NCI-H2196 (cell line): ENCODE data around the gene PPIL4.
A peak's percentile ranks its signal among the peaks of the same experiment; 100 is the strongest.
"Not testable (repeated sequence)": the region's sequence is repeated elsewhere in the genome, so short reads cannot be mapped to it uniquely, and the experiment has no call there.

Source experiments
- DNase-seq: peaks from one replicate; lab custom pipeline; 2025; ENCODE audit not compliant: unreplicated experiment; lab: John Stamatoyannopoulos, UW

Gene PPIL4

GRCh38 chr6:149534742-149535141 lies 11.1 kb downstream of the PPIL4 start:
- DNase-seq = no peak

DNA sequence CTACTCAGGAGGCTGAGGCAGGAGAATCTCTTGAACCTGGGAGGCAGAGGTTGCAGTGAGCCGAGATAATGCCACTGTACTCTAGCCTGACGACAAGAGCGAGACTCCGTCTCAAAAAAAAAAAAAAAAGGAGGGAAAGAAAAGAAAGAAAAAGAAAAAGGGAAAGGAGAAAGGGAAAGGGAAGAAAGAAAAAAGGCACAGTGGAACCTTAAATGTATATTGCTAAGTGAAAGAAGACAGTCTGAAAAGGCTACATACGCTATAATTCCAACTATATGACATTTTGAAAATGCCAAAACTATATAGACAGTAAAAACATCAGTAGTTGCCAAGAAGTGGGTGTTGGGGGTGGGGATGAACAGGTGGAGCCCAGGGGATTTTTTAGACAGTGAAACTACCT lies 16.2 kb downstream of the PPIL4 start:
- DNase-seq = no peak

- DNase-seq = no peak
Observed at GRCh38 chr6:149515494-149515893, 30.3 kb downstream of the PPIL4 start.

GRCh38 chr6:149513915-149514314 lies 31.9 kb downstream of the PPIL4 start:
- no peak for DNase-seq

DNA sequence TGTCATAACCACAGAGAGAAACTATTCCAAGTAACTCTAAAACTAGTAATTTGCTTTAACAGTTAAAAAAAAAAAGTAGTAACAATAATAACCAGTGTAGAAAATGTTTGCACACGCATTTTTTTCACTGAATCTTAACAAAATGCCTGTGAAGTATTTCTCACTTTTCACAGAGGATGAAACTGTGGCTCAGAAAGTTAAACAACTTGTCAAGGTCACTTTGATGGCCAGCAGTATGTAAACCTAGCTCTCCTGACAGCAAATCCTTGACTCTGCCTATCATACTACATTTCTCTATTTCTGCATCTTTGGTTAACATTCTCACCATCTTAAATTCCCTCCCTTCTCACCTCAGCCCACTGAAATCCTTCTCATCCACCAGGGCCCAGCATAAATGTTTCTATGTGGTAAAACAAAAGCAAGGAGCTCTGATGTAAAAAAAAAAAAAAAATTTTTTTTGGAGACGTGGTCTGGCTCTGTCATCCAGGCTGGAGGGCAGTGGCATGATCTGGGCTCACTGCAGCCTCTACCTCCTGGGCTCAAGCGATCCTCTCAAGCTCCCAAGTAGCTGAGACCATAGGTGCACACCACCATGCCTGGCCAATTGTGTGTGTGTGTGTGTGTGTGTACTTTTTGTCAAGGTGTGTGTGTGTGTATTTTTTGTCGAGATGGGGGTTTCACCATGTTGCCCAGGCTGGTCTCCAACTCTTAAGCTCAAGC lies 34.9 kb downstream of the PPIL4 start:
- no peak for DNase-seq

DNA sequence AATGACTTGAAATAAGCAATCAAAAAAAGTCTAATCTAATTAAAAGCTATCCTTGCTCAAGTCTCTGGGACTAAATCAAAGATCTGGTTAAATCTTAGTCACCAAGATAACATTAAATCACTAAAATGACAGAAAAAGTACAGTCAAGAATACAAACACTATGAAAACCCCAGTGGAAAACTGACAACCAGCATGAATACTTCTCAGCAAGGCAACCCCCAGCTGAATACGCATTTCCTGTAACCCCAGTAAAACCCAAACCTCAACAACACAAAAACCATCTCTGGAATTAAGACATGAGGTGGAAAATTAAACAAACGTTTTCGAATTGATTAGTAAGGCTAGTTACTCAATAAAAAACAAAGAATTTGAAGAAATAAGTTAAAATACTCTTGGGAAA lies 37.4 kb downstream of the PPIL4 start:
- no peak for DNase-seq

- DNase-seq = no peak
Observed at GRCh38 chr6:149503872-149504271, 42.0 kb downstream of the PPIL4 start.

- DNase-seq = no peak
Observed at GRCh38 chr6:149503276-149503675, 42.6 kb downstream of the PPIL4 start.

DNA sequence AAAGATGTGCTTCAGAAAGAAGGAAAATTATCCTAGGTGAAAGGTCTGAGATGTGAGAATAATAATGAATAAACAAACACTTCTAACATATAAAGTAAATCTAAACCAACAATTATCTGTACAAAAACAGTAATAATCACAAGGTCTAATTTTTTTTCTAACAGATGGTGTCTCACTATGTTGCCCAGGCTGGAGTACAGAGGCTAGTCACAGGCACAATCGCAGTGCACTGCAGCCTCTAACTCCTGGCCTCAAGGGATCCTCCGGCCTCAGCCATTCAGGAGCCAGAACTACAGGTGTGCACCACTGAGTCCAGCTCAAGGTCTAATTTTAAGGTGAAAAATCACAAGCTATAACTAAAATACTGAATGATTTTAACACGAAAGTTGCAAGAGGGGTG lies 44.1 kb downstream of the PPIL4 start:
- no peak for DNase-seq

GRCh38 chr6:149501201-149501600 lies 44.6 kb downstream of the PPIL4 start:
- no peak for DNase-seq

DNA sequence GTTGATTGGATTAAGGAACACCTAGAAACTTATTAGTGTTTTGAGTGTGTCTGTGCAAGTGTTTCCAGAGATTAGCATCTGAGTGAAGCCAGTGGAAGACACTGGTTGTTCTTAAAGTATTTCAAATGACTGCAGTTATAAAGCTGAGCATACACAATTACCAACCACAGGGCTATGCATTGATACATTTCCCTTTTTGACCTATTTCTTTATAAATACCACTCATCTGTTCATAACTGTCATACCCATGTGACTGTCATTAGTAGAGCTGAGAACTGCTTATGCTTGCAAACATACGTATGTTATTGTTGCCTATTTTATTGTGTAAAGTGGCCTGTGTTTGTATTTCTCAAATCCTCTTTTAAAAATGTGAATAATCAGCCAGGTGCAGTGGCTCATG lies 45.7 kb downstream of the PPIL4 start:
- DNase-seq = no peak

DNA sequence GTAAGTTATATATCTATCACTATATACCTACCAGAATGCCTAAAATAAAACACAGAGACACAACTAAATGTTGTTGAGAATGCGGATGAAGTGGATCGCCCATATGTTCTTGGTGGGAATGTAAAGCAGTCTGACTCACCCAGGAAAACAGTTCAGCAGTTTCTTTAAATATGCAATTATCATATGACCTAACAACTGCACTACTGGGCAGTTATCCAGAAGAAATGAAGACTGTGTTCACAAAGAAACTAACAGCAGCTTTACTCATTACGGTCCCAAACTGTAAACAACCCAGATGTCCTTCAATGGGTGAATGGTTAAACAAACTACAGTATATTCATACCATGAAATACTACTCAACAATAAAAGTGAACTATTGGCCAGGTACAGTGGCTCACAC lies 46.8 kb downstream of the PPIL4 start:
- peak; percentile 30 for DNase-seq

- DNase-seq = no peak
Observed at GRCh38 chr6:149497365-149497764, 48.5 kb downstream of the PPIL4 start.

DNA sequence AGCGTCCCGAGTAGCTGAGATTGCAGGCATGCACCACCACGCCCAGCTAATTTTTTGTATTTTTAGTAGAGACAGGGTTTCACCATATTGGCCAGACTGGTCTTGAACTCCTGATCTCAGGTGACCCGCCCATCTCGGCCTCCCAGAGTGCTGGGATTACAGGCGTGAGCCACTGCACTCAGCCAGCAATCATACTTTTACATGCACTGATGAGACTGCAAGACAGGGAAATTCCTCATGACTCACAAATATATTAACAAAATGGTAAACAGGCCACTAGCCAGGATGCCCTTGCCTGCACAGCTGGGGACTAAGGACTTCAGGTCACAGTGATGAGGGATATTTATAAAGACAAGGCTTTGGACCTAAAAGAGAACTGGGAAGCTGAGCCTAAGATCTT lies 49.2 kb downstream of the PPIL4 start:
- not testable (repeated sequence) for DNase-seq

DNA sequence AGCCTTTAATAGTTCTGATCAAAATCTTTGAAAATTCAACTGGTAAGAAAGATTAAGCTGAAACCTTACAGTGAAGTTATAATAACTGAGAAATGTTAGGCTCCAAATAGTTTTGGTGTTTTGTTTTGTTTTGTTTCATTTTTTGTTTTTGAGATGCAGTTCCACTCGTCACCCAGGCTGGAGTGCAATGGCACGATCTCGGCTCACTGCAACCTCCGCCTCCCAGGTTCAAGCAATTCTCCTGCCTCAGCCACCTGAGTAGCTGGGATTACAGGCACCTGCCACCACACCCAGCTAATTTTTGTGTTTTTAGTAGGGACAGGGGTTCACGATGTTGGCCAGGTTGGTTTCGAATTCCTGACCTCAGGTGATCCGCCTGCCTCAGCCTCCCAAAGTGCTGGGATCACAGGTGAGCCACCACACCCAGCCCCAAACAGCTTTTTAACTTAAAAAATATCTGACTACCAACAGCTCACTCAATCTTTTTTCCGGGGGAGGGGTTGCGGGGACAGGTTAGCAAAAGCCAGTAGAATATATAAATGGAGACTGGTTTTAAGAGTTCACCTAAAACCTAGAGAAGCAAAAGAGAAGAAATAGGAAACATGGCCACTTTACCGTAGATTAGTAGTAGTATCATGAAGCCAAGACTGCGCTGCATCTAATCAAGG lies 50.4 kb downstream of the PPIL4 start:
- DNase-seq = not testable (repeated sequence)

DNA sequence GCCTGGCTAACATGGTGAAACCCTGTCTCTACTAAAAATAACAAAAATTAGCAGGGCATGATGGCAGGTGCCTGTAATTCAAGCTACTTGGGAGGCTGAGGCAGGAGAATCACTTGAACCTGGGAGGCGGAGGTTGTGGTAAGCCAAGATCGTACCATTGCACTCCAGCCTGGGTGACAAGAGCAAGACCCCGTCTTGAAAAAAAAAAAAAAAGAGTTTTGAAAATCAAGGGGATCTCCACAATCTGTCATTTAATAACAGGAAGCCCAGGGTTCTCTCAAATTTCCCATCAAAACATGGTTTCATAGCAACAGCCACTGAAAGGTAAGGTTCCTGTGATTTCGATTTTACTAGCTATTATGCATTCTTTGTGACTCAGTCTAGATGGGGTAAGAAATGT lies 51.0 kb downstream of the PPIL4 start:
- not testable (repeated sequence) for DNase-seq

DNA sequence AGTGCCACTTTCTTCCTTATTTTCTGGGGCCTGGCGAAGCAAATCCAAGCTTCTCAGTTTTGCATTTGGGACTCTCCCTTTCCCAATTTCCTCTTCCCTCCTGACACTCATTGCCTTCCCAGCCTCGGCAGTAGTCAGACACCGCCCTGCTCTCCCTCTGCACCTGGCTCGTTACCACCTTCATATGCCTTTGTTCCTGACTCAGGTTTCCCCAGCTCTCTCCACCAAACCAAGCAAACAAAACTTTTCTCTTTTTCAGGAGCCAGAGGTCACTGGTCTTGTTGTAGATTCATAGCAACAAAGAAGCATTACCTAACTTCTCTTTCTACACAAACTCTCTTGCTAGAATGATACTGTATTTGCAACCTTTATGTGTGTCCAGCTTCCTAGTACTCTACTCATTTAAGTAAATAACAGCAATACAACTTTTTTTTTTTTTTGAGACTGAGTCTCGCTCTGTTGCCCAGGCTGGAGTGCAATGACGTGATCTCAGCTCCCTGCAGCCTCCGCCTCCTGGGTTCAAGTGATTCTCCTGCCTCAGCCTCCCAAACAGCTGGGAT lies 52.0 kb downstream of the PPIL4 start:
- DNase-seq = peak; percentile 36

GRCh38 chr6:149492798-149493343 lies 53.0 kb downstream of the PPIL4 start:
- DNase-seq = no peak

DNA sequence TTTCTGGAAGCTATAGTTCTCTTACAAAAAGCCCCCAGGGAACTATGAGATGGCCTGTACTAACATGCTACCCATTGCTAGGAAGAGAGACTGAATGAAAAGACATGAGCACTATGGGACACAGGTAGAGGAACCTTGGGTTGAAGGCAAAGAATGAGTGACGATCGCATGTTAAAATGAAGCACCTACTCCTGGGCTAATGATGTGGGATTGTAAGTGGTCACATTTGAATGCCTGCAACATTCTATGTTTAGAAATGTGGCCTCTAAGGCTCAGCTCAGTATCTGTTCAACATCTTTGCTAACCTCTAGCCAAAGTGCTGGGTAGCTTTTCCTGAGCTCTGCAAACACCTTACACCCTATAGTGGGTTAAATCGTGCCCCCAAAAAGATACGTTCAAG lies 55.9 kb downstream of the PPIL4 start:
- no peak for DNase-seq

GRCh38 chr6:149488815-149489214 lies 57.0 kb downstream of the PPIL4 start:
- no peak for DNase-seq

DNA sequence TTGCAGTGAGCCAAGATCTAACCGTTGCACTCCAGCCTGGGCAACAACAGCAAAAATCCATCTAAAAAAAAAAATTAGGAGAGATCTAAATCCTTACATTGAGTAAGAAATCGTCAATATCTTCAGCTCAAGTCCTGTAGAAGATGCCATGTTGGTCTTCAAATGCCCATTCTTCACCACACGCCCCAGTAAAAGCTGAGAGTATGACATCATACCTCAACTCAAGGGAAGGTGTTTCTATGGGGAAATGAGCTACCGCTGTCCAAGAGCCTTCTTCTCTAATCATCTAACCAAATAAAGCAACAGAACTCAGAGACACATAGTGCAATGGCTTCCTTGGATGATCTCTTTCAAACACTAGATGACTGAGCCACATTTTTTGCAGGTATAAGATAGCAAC lies 58.5 kb downstream of the PPIL4 start:
- DNase-seq = no peak
